ENCODE data around the gene PCK1.

PCK1 gene

DNA sequence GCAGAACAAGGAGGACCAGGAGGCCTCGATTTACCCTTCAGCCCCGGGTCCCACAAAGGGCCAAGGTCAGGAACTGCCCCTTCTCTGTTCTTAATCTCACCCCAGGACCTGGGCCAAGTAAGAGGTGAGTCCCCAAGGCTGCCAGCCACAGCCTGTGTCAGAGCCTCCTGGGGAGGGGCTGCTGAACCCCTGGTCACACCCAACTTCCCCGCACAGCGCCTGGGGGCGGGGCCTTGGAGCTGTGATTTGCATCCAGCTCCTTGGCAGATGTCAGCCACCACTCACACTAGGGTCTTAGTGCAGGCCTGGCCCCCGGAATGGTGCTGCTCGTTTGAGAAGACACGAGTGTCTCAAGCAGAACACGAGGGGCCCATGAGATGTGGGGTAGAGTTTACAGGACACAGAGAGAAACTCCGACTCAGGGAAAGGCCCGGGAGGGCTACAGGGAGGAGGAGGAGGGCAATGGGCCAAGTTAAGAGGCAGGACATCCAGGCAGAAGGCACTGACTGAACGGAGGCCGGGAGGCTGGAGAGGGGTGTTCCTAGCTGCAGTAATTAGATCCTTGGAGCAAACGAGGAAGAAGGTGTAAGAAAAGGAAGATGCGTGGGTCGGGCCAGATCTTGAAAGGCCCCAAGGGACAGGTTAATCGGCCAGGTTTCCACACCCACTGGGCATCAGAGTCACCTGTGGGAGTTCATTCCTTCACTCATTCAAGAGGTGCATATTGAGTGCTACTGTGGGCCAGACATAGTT, 32.4 kb downstream of the PCK1 start:
- TF ChIP-seq, protein P1, sequence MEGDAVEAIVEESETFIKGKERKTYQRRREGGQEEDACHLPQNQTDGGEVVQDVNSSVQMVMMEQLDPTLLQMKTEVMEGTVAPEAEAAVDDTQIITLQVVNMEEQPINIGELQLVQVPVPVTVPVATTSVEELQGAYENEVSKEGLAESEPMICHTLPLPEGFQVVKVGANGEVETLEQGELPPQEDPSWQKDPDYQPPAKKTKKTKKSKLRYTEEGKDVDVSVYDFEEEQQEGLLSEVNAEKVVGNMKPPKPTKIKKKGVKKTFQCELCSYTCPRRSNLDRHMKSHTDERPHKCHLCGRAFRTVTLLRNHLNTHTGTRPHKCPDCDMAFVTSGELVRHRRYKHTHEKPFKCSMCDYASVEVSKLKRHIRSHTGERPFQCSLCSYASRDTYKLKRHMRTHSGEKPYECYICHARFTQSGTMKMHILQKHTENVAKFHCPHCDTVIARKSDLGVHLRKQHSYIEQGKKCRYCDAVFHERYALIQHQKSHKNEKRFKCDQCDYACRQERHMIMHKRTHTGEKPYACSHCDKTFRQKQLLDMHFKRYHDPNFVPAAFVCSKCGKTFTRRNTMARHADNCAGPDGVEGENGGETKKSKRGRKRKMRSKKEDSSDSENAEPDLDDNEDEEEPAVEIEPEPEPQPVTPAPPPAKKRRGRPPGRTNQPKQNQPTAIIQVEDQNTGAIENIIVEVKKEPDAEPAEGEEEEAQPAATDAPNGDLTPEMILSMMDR (IDR thresholded peaks at IDR 0.05; ENCODE audit: low read depth, low read length, missing control alignments), result no peak
- in situ Hi-C loops (cut with HindIII; ENCODE audit: low pct_ligation_motif_present, low sequenced_read_pairs), result no loop called here

DNA sequence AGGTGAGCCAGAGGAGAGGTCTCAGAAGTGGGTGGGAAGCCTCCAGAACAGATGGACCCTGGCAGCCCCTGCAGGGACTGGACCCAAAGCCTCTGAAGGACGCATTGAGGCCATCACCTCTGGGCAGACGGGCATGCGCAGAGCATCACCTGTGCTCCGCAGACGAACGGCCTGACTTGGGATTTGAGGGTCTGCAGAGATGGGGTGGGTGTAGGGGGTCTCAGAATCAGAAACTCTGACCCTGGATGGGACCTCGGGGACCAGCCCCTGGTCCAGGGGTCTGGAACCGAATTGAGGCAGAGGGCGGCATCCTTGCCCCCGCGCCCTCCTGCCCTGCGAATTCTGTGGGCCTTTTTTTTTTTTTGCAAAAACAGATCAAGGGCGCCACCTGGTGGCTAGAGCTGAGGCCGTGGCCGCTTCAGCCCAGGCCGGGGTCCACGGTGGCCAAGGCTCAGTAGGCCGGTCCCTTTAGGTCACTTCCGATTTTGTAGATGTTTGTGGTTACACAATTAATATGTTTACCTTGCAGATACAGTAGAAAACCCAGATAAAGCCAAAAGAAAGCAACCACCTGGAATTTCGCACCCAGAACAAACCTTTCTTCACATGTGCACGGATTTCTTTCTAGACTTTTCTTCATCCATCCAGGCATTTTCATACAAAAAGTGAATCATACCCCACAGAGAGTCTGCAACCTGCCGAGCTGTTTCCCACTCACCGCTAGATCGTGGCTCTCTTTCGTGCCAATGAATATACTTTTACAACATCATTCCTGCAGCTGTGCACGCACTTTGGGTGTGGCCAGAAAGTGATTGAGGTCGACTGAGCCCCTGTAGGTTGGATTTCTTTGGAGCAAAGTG, 33.4 kb downstream of the PCK1 start:
- no peak for DNase-seq
- in situ Hi-C loops (cut with HindIII; ENCODE audit: low pct_ligation_motif_present, low sequenced_read_pairs), result no loop called here
- no peak overlapping the region for H3K4me3 ChIP-seq (ENCODE audit: low read depth, low read length)
- TF ChIP-seq, protein P1 (IDR thresholded peaks at IDR 0.05; ENCODE audit: low read depth, low read length, missing control alignments), result peak; percentile 91
- H3K27ac ChIP-seq, result no peak overlapping the region
- H3K27me3 ChIP-seq (replicated peaks), result no peaks in the 10 kb centered on the region
- no peaks in the 10 kb centered on the region for H3K36me3 ChIP-seq (replicated peaks)

More for the DNA sequence above, 32.4 kb downstream of the PCK1 start:
- Histone ChIP-seq H3K27ac (no peak overlapping the region), H3K4me3 (ENCODE audit: low read depth, low read length) (no peak overlapping the region), H3K27me3 (replicated peaks) (no peaks in the 10 kb centered on the region), H3K36me3 (replicated peaks) (no peaks in the 10 kb centered on the region)
- DNase-seq, result no peak

DNA sequence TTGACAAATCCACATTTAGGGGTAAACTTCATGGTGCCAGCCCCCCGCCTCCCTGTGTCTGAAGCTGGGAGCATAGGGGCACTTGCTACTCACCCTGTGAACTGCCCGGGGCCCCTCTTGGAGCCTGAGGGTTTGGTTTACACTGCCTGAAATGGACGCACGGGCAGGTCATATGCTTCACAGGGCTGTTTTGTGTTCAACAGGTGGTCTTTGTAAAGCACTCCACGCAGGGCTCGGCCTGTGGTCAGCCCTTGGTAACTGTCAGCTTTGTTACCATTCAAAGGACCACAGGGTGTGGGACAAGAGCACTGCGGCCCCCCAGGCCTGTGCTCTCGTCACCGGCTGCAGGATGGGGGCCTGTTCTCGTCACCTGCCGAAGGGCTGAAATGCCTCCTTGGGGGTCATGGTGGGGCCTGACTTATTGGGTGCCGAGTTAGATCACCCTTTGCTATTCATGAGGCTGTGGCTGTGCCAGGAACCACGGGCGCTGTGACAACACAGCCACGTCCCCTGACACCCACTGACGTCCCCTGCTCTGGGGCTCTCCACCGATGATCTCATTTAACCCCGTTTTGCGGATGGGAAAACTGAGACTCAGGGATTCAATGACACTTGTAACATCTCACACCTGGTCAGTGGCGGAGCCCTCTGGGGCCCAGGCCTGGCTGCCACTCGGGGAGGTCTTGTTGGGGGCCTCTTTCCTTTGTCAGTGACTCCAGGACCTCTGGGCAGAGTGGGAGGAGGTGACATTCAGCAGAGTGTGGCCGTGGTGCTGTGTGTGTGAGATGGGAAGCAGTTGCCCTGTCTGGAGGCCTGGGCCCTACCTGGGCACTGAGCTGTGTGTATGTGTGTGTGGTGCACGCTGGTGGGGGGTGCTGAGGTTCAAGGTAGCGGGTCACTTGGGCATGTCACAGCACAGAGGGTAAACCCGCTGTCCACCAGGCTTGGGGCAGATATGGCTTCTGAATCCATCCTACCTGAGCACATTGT, 34.4 kb downstream of the PCK1 start:
- no peak overlapping the region for H3K27ac ChIP-seq
- no peak overlapping the region for H3K4me3 ChIP-seq (ENCODE audit: low read depth, low read length)
- no peaks in the 10 kb centered on the region for H3K36me3 ChIP-seq (replicated peaks)
- TF ChIP-seq, protein P1 (IDR thresholded peaks at IDR 0.05; ENCODE audit: low read depth, low read length, missing control alignments), result no peak
- no peaks in the 10 kb centered on the region for H3K27me3 ChIP-seq (replicated peaks)
- in situ Hi-C loops (cut with HindIII; ENCODE audit: low pct_ligation_motif_present, low sequenced_read_pairs), result no loop called here
- DNase-seq, result no peak

DNA sequence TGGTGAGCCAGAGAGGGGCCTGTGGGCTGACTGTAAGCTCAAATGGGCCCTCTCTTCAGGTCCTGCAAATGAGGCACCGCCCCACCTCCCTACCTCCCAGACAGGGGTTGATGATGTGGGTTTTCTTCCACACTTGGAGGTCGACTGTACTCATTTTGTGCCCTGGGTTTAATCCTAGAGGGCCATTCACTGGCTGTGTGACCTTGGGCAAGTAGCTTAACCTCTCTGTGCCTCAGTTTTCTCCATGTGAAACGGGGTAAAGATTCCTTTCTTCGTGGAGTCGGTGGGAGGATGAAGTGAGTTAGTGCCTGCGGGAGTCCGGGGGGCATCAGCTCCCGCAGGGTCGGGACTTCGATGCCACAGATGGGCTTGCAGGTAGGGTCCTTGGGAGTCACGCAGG, 35.4 kb downstream of the PCK1 start:
- in situ Hi-C loops (cut with HindIII; ENCODE audit: low pct_ligation_motif_present, low sequenced_read_pairs), result no loop called here
- TF ChIP-seq, protein P1 (IDR thresholded peaks at IDR 0.05; ENCODE audit: low read depth, low read length, missing control alignments), result no peak
- no peak for DNase-seq

More for the DNA sequence above, 35.4 kb downstream of the PCK1 start:
- Histone ChIP-seq H3K27me3 (replicated peaks) (no peaks in the 10 kb centered on the region), H3K27ac (no peak overlapping the region), H3K36me3 (replicated peaks) (no peaks in the 10 kb centered on the region), H3K4me3 (ENCODE audit: low read depth, low read length) (no peak overlapping the region)
